Mesendoderm (in vitro differentiated cells): ENCODE results near the gene NPHP3.
"Not testable (repeated sequence)": the region's sequence is repeated elsewhere in the genome, so short reads cannot be mapped to it uniquely, and the experiment has no call there.

ENCODE experiments used
- DNase-seq: peaks from one replicate; pipeline ENCODE4 v3.0.0; 2013
- H2AK5ac ChIP-seq: 2 replicates; pipeline ENCODE4 v1.6.1; 2013; ENCODE audit warnings: low read length, inconsistent platforms
- H2BK120ac ChIP-seq: 2 replicates; pipeline ENCODE4 v1.6.1; 2013; ENCODE audit warnings: low read depth, mild to moderate bottlenecking, low read length, moderate library complexity, mixed read lengths
- H2BK15ac ChIP-seq: replicated peaks from 2 replicates; pipeline ENCODE4 v1.6.1; 2013; ENCODE audit warnings: low read depth, mild to moderate bottlenecking, moderate library complexity
- H2BK5ac ChIP-seq: 2 replicates; pipeline ENCODE4 v1.6.1; 2013; ENCODE audit warnings: low read length, inconsistent platforms
- H3K18ac ChIP-seq: 2 replicates; pipeline ENCODE4 v1.6.1; 2013; ENCODE audit warnings: mild to moderate bottlenecking, low read length, mixed read lengths
- H3K23ac ChIP-seq: one replicate; pipeline ENCODE4 v1.6.1; 2013; ENCODE audit warnings: low read length
- H3K27ac ChIP-seq: 2 replicates; pipeline ENCODE4 v1.5.1; 2013; ENCODE audit warnings: low read depth, mild to moderate bottlenecking, inconsistent platforms, low read length, moderate library complexity
- H3K27me3 ChIP-seq: 2 replicates; pipeline ENCODE4 v1.6.1; 2013; ENCODE audit warnings: low read length, control low read depth, mild to moderate bottlenecking, inconsistent platforms; ENCODE audit not compliant: insufficient read depth, poor library complexity
- H3K36me3 ChIP-seq: 2 replicates; pipeline ENCODE4 v1.6.1; 2013; ENCODE audit warnings: low read length, inconsistent platforms; ENCODE audit not compliant: control insufficient read depth, insufficient read depth
- H3K4ac ChIP-seq: one replicate; pipeline ENCODE4 v1.6.1; 2013; ENCODE audit warnings: low read depth, mild to moderate bottlenecking, low read length, moderate library complexity
- H3K4me1 ChIP-seq: 2 replicates; pipeline ENCODE4 v1.6.1; 2013; ENCODE audit warnings: low read depth, low read length, inconsistent platforms; ENCODE audit not compliant: control insufficient read depth
- H3K4me2 ChIP-seq: 2 replicates; pipeline ENCODE4 v1.6.1; 2013; ENCODE audit warnings: low read length
- H3K4me3 ChIP-seq: 2 replicates; pipeline ENCODE4 v1.5.1; 2013; ENCODE audit warnings: mild to moderate bottlenecking, low read length
- H3K56ac ChIP-seq: one replicate; pipeline ENCODE4 v1.6.1; 2013; ENCODE audit warnings: low read length
- H3K79me1 ChIP-seq: 2 replicates; pipeline ENCODE4 v1.6.1; 2013; ENCODE audit warnings: low read length, inconsistent platforms
- H3K79me2 ChIP-seq: 2 replicates; pipeline ENCODE4 v1.6.1; 2013; ENCODE audit warnings: mild to moderate bottlenecking, low read length; ENCODE audit not compliant: control insufficient read depth, insufficient read depth
- H3K9ac ChIP-seq: 2 replicates; pipeline ENCODE4 v1.6.1; 2013; ENCODE audit warnings: low read length, inconsistent platforms
- H4K5ac ChIP-seq: one replicate; pipeline ENCODE4 v1.6.1; 2013; ENCODE audit warnings: low read length
- H4K8ac ChIP-seq: one replicate; pipeline ENCODE4 v1.6.1; 2013; ENCODE audit warnings: low read depth, mild to moderate bottlenecking, control low read depth, low read length, moderate library complexity
- WGBS: extraction: QIAGEN DNeasy Blood & Tissue Kit; methylation state at CpG from one replicate; pipeline ENCODE4 v1.1.7; 2013; ENCODE audit warnings: low lambda C conversion rate, missing lambda C conversion rate; ENCODE audit not compliant: insufficient coverage; ENCODE audit errors: extremely low coverage; 5-methylcytosine and 5-hydroxymethylcytosine counted together

NPHP3 gene

GRCh38 chr3:132641427-132641826, 80.8 kb downstream of the NPHP3 start:
- not testable (repeated sequence) for H3K4me2 ChIP-seq, H3K56ac ChIP-seq, H3K79me2 ChIP-seq, H3K27me3 ChIP-seq, H4K8ac ChIP-seq, H3K9ac ChIP-seq, H3K4me1 ChIP-seq, H2BK5ac ChIP-seq, H2BK120ac ChIP-seq, H3K18ac ChIP-seq, H3K36me3 ChIP-seq, H3K4me3 ChIP-seq, H3K4ac ChIP-seq, H3K27ac ChIP-seq, H3K23ac ChIP-seq, H2BK15ac ChIP-seq, H3K79me1 ChIP-seq, H2AK5ac ChIP-seq, DNase-seq, H4K5ac ChIP-seq
- no CpG with 5 or more reads among the region's 2 CpGs for WGBS

GRCh38 chr3:132638706-132639105, 83.5 kb downstream of the NPHP3 start:
- Histone ChIP-seq H3K23ac (no peak overlapping the region), H3K4me1 (no peaks in the 10 kb centered on the region), H4K5ac (no peak overlapping the region), H3K27me3 (no peaks in the 10 kb centered on the region), H2BK15ac (no peak overlapping the region), H3K27ac (no peak overlapping the region), H3K4me3 (no peak overlapping the region), H3K79me1 (no peaks in the 10 kb centered on the region), H3K4me2 (no peak overlapping the region), H3K36me3 (no peaks in the 10 kb centered on the region), H2BK5ac (no peak overlapping the region), H2AK5ac (no peak overlapping the region), H3K79me2 (no peaks in the 10 kb centered on the region), H3K9ac (no peak overlapping the region), H3K56ac (no peak overlapping the region), H4K8ac (no peak overlapping the region), H2BK120ac (no peak overlapping the region), H3K4ac (no peak overlapping the region), H3K18ac (no peak overlapping the region)
- no peak for DNase-seq

GRCh38 chr3:132637590-132637989, 84.6 kb downstream of the NPHP3 start:
- no peak overlapping the region for H3K4me2 ChIP-seq
- no peak overlapping the region for H3K4me3 ChIP-seq
- no peak overlapping the region for H2BK15ac ChIP-seq
- no peak overlapping the region for H3K4ac ChIP-seq
- no peak overlapping the region for H2BK120ac ChIP-seq
- H4K8ac ChIP-seq, result no peak overlapping the region
- H3K18ac ChIP-seq, result no peak overlapping the region
- H2AK5ac ChIP-seq, result no peak overlapping the region
- H3K23ac ChIP-seq, result no peak overlapping the region
- no peaks in the 10 kb centered on the region for H3K79me2 ChIP-seq
- H3K27me3 ChIP-seq, result no peaks in the 10 kb centered on the region
- no peaks in the 10 kb centered on the region for H3K79me1 ChIP-seq
- no peak overlapping the region for H3K9ac ChIP-seq
- no peak overlapping the region for H3K56ac ChIP-seq
- no peaks in the 10 kb centered on the region for H3K4me1 ChIP-seq
- H3K36me3 ChIP-seq, result no peaks in the 10 kb centered on the region
- no CpG with 5 or more reads among the region's 1 CpG for WGBS
- no peak overlapping the region for H3K27ac ChIP-seq
- DNase-seq, result no peak
- no peak overlapping the region for H2BK5ac ChIP-seq
- H4K5ac ChIP-seq, result no peak overlapping the region

GRCh38 chr3:132635052-132635451, 87.2 kb downstream of the NPHP3 start:
- Histone ChIP-seq H3K36me3 (no peaks in the 10 kb centered on the region), H2BK5ac (no peak overlapping the region), H3K27me3 (no peaks in the 10 kb centered on the region), H3K4me2 (no peak overlapping the region), H2AK5ac (no peak overlapping the region), H3K18ac (no peak overlapping the region), H3K23ac (no peak overlapping the region), H2BK120ac (no peak overlapping the region), H3K9ac (no peak overlapping the region), H3K56ac (no peak overlapping the region), H3K4me3 (no peak overlapping the region), H3K79me2 (no peaks in the 10 kb centered on the region), H3K27ac (no peak overlapping the region), H4K8ac (no peak overlapping the region), H3K4me1 (no peaks in the 10 kb centered on the region), H2BK15ac (no peak overlapping the region), H4K5ac (no peak overlapping the region), H3K4ac (no peak overlapping the region), H3K79me1 (no peaks in the 10 kb centered on the region)
- no peak for DNase-seq
